ENCODE measurements around the gene PSME3IP1. TPM values are rescaled to one million over a fixed set of nuclear protein-coding genes. Genes with fewer than 3 reads are reported as not detected.
"Not testable (repeated sequence)": the region's sequence is repeated elsewhere in the genome, so short reads cannot be mapped to it uniquely, and the experiment has no call there.

Gene PSME3IP1
- total and polyA plus RNA-seq, 5 donors from 2014 or later, result 68.1 to 140 (median 72.6) TPM

GRCh38 chr16:57208926-57209325 is 23.1 kb upstream of the PSME3IP1 start:
- peaks cover 67% of the 10 kb centered on the region for H3K36me3 ChIP-seq (ENCODE audit: control insufficient read depth, insufficient read depth, low read length)
- no peaks in the 10 kb centered on the region for H3K4me1 ChIP-seq (ENCODE audit: control insufficient read depth, insufficient read depth, low read length, poor library complexity, severe bottlenecking)
- Mint-ChIP-seq H3K4me1 (peaks cover 0 to 8% (median 0%) of the 10 kb centered on the region in 4 donors), H3K27ac (no peak overlapping the region), H3K4me3 (no peak overlapping the region), H3K27me3 (no peaks in the 10 kb centered on the region), H3K36me3 (peaks cover 38% of the 10 kb centered on the region), H3K9me3 (no peaks in the 10 kb centered on the region)
- no peaks in the 10 kb centered on the region for H3K27me3 ChIP-seq (ENCODE audit: control insufficient read depth, insufficient read depth, low read length)
- no peaks in the 10 kb centered on the region for H3K9me3 ChIP-seq (ENCODE audit: control insufficient read depth in 2 of 2, low read length in 2 of 2)
- no peak overlapping the region for H3K4me3 ChIP-seq (ENCODE audit: low read depth, low read length)
- DNase-seq (no peak), ATAC-seq (ENCODE audit: low read depth in 2 of 2) (no peak)
- H3K27ac ChIP-seq (ENCODE audit: insufficient read depth, low read length, poor library complexity, severe bottlenecking), result no peak overlapping the region

DNA sequence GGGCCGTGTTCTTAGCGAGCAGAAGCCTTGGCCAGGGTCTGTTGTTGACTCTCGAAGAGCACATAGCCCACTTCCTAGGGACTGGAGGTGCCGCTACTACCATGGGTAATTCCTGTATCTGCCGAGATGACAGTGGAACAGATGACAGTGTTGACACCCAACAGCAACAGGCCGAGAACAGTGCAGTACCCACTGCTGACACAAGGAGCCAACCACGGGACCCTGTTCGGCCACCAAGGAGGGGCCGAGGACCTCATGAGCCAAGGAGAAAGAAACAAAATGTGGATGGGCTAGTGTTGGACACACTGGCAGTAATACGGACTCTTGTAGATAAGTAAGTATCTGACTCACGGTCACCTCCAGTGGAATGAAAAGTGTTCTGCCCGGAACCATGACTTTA is 18.8 kb upstream of the PSME3IP1 start:
- Mint-ChIP-seq H3K4me1 (peaks cover 0 to 7% (median 4%) of the 10 kb centered on the region in 4 donors), H3K36me3 (peaks cover 29% of the 10 kb centered on the region), H3K27ac (no peak overlapping the region), H3K27me3 (no peaks in the 10 kb centered on the region), H3K4me3 (no peak overlapping the region), H3K9me3 (no peaks in the 10 kb centered on the region)
- Histone ChIP-seq H3K4me3 (ENCODE audit: low read depth, low read length) (no peak overlapping the region), H3K36me3 (ENCODE audit: control insufficient read depth, insufficient read depth, low read length) (peaks cover 42% of the 10 kb centered on the region), H3K27ac (ENCODE audit: insufficient read depth, low read length, poor library complexity, severe bottlenecking) (no peak overlapping the region), H3K9me3 (ENCODE audit: control insufficient read depth in 2 of 2, low read length in 2 of 2) (no peaks in the 10 kb centered on the region), H3K27me3 (ENCODE audit: control insufficient read depth, insufficient read depth, low read length) (no peaks in the 10 kb centered on the region), H3K4me1 (ENCODE audit: control insufficient read depth, insufficient read depth, low read length, poor library complexity, severe bottlenecking) (no peaks in the 10 kb centered on the region)
- no peak for DNase-seq
- ATAC-seq (ENCODE audit: low read depth in 2 of 2), result no peak

DNA sequence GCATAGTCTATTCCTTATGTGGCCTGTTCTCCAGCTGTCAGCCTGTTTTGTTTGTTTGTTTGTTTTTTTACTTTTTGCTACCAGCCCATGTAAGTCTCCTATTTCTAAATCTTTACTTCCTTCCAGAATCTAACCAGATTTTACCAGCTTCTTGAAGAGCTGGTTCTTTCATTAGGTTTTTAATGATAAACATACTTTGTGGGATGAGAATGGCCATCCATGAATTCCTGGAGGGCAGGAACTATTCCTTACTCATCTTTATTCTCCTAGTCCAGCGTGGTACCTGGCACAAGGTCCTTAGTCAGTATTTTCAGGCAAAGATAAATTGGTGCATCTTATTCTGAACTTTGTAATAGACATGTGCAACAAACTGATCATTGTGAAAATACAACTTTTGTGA is 17.6 kb upstream of the PSME3IP1 start:
- Histone ChIP-seq H3K4me3 (ENCODE audit: low read depth, low read length) (no peak overlapping the region), H3K27me3 (ENCODE audit: control insufficient read depth, insufficient read depth, low read length) (no peaks in the 10 kb centered on the region), H3K36me3 (ENCODE audit: control insufficient read depth, insufficient read depth, low read length) (peaks cover 39% of the 10 kb centered on the region), H3K4me1 (ENCODE audit: control insufficient read depth, insufficient read depth, low read length, poor library complexity, severe bottlenecking) (no peaks in the 10 kb centered on the region), H3K9me3 (ENCODE audit: control insufficient read depth in 2 of 2, low read length in 2 of 2) (no peaks in the 10 kb centered on the region), H3K27ac (ENCODE audit: insufficient read depth, low read length, poor library complexity, severe bottlenecking) (no peak overlapping the region)
- no peak for ATAC-seq (ENCODE audit: low read depth in 2 of 2)
- H3K27me3 Mint-ChIP-seq, result no peaks in the 10 kb centered on the region
- peaks cover 4 to 13% (median 6%) of the 10 kb centered on the region in 4 donors for H3K4me1 Mint-ChIP-seq
- no peak overlapping the region for H3K4me3 Mint-ChIP-seq
- DNase-seq, result no peak
- peaks cover 28% of the 10 kb centered on the region for H3K36me3 Mint-ChIP-seq
- peak overlapping the region in 2 of 3 donors; percentile 12 to 18 for H3K27ac Mint-ChIP-seq
- no peaks in the 10 kb centered on the region for H3K9me3 Mint-ChIP-seq

DNA sequence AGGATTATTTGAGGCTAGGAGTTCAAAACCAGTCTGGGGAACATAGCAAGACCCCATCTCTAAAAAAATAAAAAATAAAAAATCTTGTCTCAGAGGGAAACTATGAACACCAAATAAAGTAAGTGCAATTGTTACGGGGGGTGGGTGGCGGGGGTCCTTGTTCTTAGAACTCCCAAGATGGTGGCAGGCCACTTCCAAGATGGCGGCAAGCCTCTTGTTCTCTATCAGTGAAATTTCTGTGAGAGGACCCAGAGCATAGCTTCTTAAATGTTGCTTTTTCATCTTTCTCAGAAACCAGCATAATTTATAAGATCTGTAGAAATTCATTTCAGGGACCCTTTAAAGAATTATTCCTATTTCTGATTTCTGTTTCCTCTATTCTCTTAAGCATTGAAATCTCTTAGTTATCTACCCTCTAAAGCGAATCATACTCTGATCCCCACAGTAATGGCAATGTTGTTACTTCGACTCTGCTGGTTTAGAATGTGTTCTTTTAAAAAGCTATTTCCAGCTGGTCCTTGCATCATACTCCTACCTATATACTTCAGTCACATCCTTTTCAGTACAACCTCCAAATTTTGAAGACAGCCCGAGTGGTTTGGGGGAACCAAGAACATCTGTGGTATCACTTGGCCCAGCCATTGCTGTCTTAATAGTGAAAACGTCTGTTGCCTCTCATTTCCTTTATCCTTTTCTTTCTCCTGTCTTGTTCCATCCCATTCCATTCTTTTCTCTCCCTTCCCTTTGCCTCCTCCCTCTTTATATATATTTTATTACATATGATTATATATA is 16.5 kb upstream of the PSME3IP1 start:
- Mint-ChIP-seq H3K36me3 (peaks cover 20% of the 10 kb centered on the region), H3K9me3 (no peaks in the 10 kb centered on the region), H3K4me3 (no peak overlapping the region), H3K27me3 (no peaks in the 10 kb centered on the region), H3K27ac (peak overlapping the region in 1 of 3 donors; percentile 18), H3K4me1 (peaks cover 0 to 17% (median 8%) of the 10 kb centered on the region in 4 donors)
- Histone ChIP-seq H3K4me1 (ENCODE audit: control insufficient read depth, insufficient read depth, low read length, poor library complexity, severe bottlenecking) (no peaks in the 10 kb centered on the region), H3K27me3 (ENCODE audit: control insufficient read depth, insufficient read depth, low read length) (no peaks in the 10 kb centered on the region), H3K4me3 (ENCODE audit: low read depth, low read length) (no peak overlapping the region), H3K27ac (ENCODE audit: insufficient read depth, low read length, poor library complexity, severe bottlenecking) (no peak overlapping the region), H3K9me3 (ENCODE audit: control insufficient read depth in 2 of 2, low read length in 2 of 2) (no peaks in the 10 kb centered on the region), H3K36me3 (ENCODE audit: control insufficient read depth, insufficient read depth, low read length) (peaks cover 30% of the 10 kb centered on the region)
- ATAC-seq (ENCODE audit: low read depth in 2 of 2) (no peak), DNase-seq (no peak)

GRCh38 chr16:57200926-57201325 is 15.1 kb upstream of the PSME3IP1 start:
- H3K27ac ChIP-seq (ENCODE audit: insufficient read depth, low read length, poor library complexity, severe bottlenecking); H3K27me3 Mint-ChIP-seq; H3K27me3 ChIP-seq (ENCODE audit: control insufficient read depth, insufficient read depth, low read length); ATAC-seq (ENCODE audit: low read depth in 2 of 2); H3K9me3 Mint-ChIP-seq; H3K4me3 Mint-ChIP-seq; H3K27ac Mint-ChIP-seq; DNase-seq; H3K4me1 ChIP-seq (ENCODE audit: control insufficient read depth, insufficient read depth, low read length, poor library complexity, severe bottlenecking); H3K9me3 ChIP-seq (ENCODE audit: control insufficient read depth in 2 of 2, low read length in 2 of 2); H3K4me3 ChIP-seq (ENCODE audit: low read depth, low read length): not testable (repeated sequence)
- peaks cover 17% of the 10 kb centered on the region for H3K36me3 ChIP-seq (ENCODE audit: control insufficient read depth, insufficient read depth, low read length)
- H3K4me1 Mint-ChIP-seq, result peaks cover 0 to 28% (median 14%) of the 10 kb centered on the region in 4 donors
- H3K36me3 Mint-ChIP-seq, result peaks cover 14% of the 10 kb centered on the region

DNA sequence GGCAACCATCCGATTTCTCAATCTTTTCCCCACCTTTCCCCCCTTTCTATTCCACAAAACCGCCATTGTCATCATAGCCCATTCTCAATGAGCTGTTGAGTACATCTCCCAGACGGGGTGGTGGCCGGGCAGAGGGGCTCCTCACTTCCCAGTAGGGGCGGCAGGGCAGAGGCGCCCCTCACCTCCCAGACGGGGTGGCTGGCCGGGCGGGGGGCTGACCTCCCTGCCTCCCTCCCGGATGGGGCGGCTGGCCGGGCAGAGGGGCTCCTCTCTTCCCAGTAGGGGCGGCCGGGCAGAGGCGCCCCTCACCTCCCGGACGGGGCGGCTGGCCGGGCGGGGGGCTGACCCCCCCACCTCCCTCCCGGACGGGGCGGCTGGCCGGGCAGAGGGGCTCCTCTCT is 14.5 kb upstream of the PSME3IP1 start:
- not testable (repeated sequence) for H3K4me3 Mint-ChIP-seq; H3K9me3 Mint-ChIP-seq; H3K27ac ChIP-seq (ENCODE audit: insufficient read depth, low read length, poor library complexity, severe bottlenecking); H3K27me3 Mint-ChIP-seq; DNase-seq; H3K9me3 ChIP-seq (ENCODE audit: control insufficient read depth in 2 of 2, low read length in 2 of 2); H3K27me3 ChIP-seq (ENCODE audit: control insufficient read depth, insufficient read depth, low read length); ATAC-seq (ENCODE audit: low read depth in 2 of 2); H3K27ac Mint-ChIP-seq; H3K4me3 ChIP-seq (ENCODE audit: low read depth, low read length); H3K4me1 ChIP-seq (ENCODE audit: control insufficient read depth, insufficient read depth, low read length, poor library complexity, severe bottlenecking); H3K36me3 Mint-ChIP-seq
- H3K4me1 Mint-ChIP-seq, result peaks cover 0 to 28% (median 14%) of the 10 kb centered on the region in 4 donors
- peaks cover 11% of the 10 kb centered on the region for H3K36me3 ChIP-seq (ENCODE audit: control insufficient read depth, insufficient read depth, low read length)

- no peak overlapping the region for H3K27ac Mint-ChIP-seq
- no peak overlapping the region for H3K4me3 Mint-ChIP-seq
- no peaks in the 10 kb centered on the region for H3K27me3 Mint-ChIP-seq
- DNase-seq (no peak), ATAC-seq (ENCODE audit: low read depth in 2 of 2) (no peak)
- Histone ChIP-seq H3K36me3 (ENCODE audit: control insufficient read depth, insufficient read depth, low read length) (no peaks in the 10 kb centered on the region), H3K9me3 (ENCODE audit: control insufficient read depth in 2 of 2, low read length in 2 of 2) (no peaks in the 10 kb centered on the region), H3K4me3 (ENCODE audit: low read depth, low read length) (no peak overlapping the region), H3K27me3 (ENCODE audit: control insufficient read depth, insufficient read depth, low read length) (no peaks in the 10 kb centered on the region), H3K27ac (ENCODE audit: insufficient read depth, low read length, poor library complexity, severe bottlenecking) (no peak overlapping the region), H3K4me1 (ENCODE audit: control insufficient read depth, insufficient read depth, low read length, poor library complexity, severe bottlenecking) (no peaks in the 10 kb centered on the region)
- peaks cover 14% of the 10 kb centered on the region for H3K36me3 Mint-ChIP-seq
- peaks cover 15 to 45% (median 25%) of the 10 kb centered on the region in 4 donors for H3K4me1 Mint-ChIP-seq
- H3K9me3 Mint-ChIP-seq, result no peaks in the 10 kb centered on the region
Measured at GRCh38 chr16:57196753-57197152, 10.9 kb upstream of the PSME3IP1 start.

GRCh38 chr16:57196286-57196685 is 10.4 kb upstream of the PSME3IP1 start:
- no peak for DNase-seq
- Histone ChIP-seq H3K36me3 (ENCODE audit: control insufficient read depth, insufficient read depth, low read length) (no peaks in the 10 kb centered on the region), H3K4me1 (ENCODE audit: control insufficient read depth, insufficient read depth, low read length, poor library complexity, severe bottlenecking) (peaks cover under 1% of the 10 kb centered on the region), H3K27ac (ENCODE audit: insufficient read depth, low read length, poor library complexity, severe bottlenecking) (no peak overlapping the region), H3K27me3 (ENCODE audit: control insufficient read depth, insufficient read depth, low read length) (no peaks in the 10 kb centered on the region), H3K9me3 (ENCODE audit: control insufficient read depth in 2 of 2, low read length in 2 of 2) (no peaks in the 10 kb centered on the region), H3K4me3 (ENCODE audit: low read depth, low read length) (no peak overlapping the region)
- Mint-ChIP-seq H3K9me3 (no peaks in the 10 kb centered on the region), H3K27ac (no peak overlapping the region), H3K27me3 (no peaks in the 10 kb centered on the region), H3K36me3 (peaks cover 14% of the 10 kb centered on the region), H3K4me3 (no peak overlapping the region), H3K4me1 (peaks cover 16 to 47% (median 27%) of the 10 kb centered on the region in 4 donors)
- no peak for ATAC-seq (ENCODE audit: low read depth in 2 of 2)

All from CD4-positive, CD25-positive, alpha-beta regulatory T cell (primary cell).